PC-3 (cell line): ENCODE results near the gene DUSP5. TPM values are rescaled to one million over a fixed set of nuclear protein-coding genes. Genes with fewer than 3 reads are reported as not detected.
"Not testable (repeated sequence)": the region's sequence is repeated elsewhere in the genome, so short reads cannot be mapped to it uniquely, and the experiment has no call there.

Experiments used
- ATAC-seq: fragments of 200-7000 bp; cut with Tn5 transposase; 2 replicates; pipeline ENCODE4 v1.9.1; 2020; ENCODE audit warnings: mild to moderate bottlenecking, moderate library complexity
- BruUV-seq: library from RNA; stranded (reverse); fragments of 400-500 nt; replicated peaks from 2 replicates; lab custom pipeline; 2021; lab: Mats Ljungman, UMichigan
- CTCF ChIA-PET: fragments of 300-600 bp; sonication (Branson Sonifier 250); formaldehyde crosslinking; loops from one replicate; lab custom pipeline; 2022; ENCODE audit warnings: antibody characterized with exemption; lab: Charles Lee
- POLR2A ChIA-PET: fragments of 300-600 bp; sonication (Branson Sonifier 250); formaldehyde crosslinking; loops from one replicate; lab custom pipeline; 2022; ENCODE audit warnings: antibody characterized with exemption; ENCODE audit not compliant: unreplicated experiment; lab: Charles Lee
- DNase-seq: peaks from one replicate; pipeline ENCODE4 v3.0.0-alpha.2; 2015
- H2AFZ ChIP-seq: fragments of 300-600 bp; sonication (generic); 2 replicates; pipeline ENCODE4 v1.6.0; 2016; ENCODE audit warnings: antibody characterized with exemption, low read length
- H3F3A ChIP-seq: fragments of 300-600 bp; sonication (generic); one replicate; pipeline ENCODE4 v1.6.0; 2017; ENCODE audit warnings: antibody characterized with exemption, low read length, control low read depth, mild to moderate bottlenecking; ENCODE audit not compliant: unreplicated experiment
- H3K27ac ChIP-seq: fragments of 300-600 bp; sonication (generic); 2 replicates; pipeline ENCODE4 v1.5.1; 2016; ENCODE audit warnings: mild to moderate bottlenecking, low read length
- H3K27me3 ChIP-seq: fragments of 300-600 bp; sonication (generic); 2 replicates; pipeline ENCODE4 v1.6.1; 2016; ENCODE audit warnings: low read length, mixed read lengths
- H3K36me3 ChIP-seq: fragments of 300-600 bp; sonication (generic); 2 replicates; pipeline ENCODE4 v1.6.1; 2016; ENCODE audit warnings: low read depth, mixed run types, low read length, mixed read lengths
- H3K4me1 ChIP-seq: fragments of 300-600 bp; sonication (generic); 2 replicates; pipeline ENCODE4 v1.5.1; 2016; ENCODE audit warnings: low read length; ENCODE audit not compliant: insufficient read depth
- H3K4me2 ChIP-seq: fragments of 300-600 bp; sonication (generic); 2 replicates; pipeline ENCODE4 v1.6.0; 2016; ENCODE audit warnings: low read length
- H3K4me3 ChIP-seq: fragments of 300-600 bp; sonication (generic); 2 replicates; pipeline ENCODE4 v1.5.1; 2016; ENCODE audit warnings: mild to moderate bottlenecking, low read length, mixed read lengths
- H3K79me2 ChIP-seq: fragments of 300-600 bp; sonication (generic); 2 replicates; pipeline ENCODE4 v1.6.1; 2017; ENCODE audit warnings: low read length, mixed read lengths
- H3K9ac ChIP-seq: fragments of 300-600 bp; sonication (generic); 2 replicates; pipeline ENCODE4 v1.6.0; 2016; ENCODE audit warnings: mild to moderate bottlenecking, low read length
- H3K9me2 ChIP-seq: fragments of 300-600 bp; sonication (generic); replicated peaks from 2 replicates; pipeline ENCODE4 v1.6.1; 2016; ENCODE audit warnings: mixed run types, low read length, mixed read lengths
- H3K9me3 ChIP-seq: fragments of 300-600 bp; sonication (generic); 2 replicates; pipeline ENCODE4 v1.6.1; 2016; ENCODE audit warnings: low read length, mixed read lengths
- H4K20me1 ChIP-seq: fragments of 300-600 bp; sonication (generic); 2 replicates; pipeline ENCODE4 v1.6.1; 2016; ENCODE audit warnings: low read length, mixed read lengths
- CTCF ChIP-seq: fragments of 300-600 bp; sonication (generic); conservative IDR thresholded peaks from 2 replicates; pipeline ENCODE4 v1.5.1; 2017; ENCODE audit warnings: antibody characterized with exemption, low read depth, mild to moderate bottlenecking, low read length
- EZH2 ChIP-seq: fragments of 300-600 bp; sonication (generic); IDR thresholded peaks from one replicate; pipeline ENCODE4 v1.6.1; 2017; ENCODE audit warnings: antibody characterized with exemption, mild to moderate bottlenecking, low read length; ENCODE audit not compliant: unreplicated experiment
- EZH2phosphoT487 ChIP-seq: fragments of 300-600 bp; sonication (generic); IDR thresholded peaks from 2 replicates; pipeline ENCODE4 v1.6.1; 2018; ENCODE audit warnings: mild to moderate bottlenecking, antibody characterized with exemption, low read length, borderline replicate concordance
- intact Hi-C: fragments of 100-400 bp; cut with micrococcal nuclease; formaldehyde crosslinking; loops from 2 replicates; pipeline ENCODE4 v1.9.0; 2023
- total RNA-seq: library from RNA; depleted of rRNA; stranded (reverse); fragments of >200 nt; gene quantifications from 2 replicates; pipeline ENCODE4 v1.2.3, GENCODE V29; 2014

Gene DUSP5
- total RNA-seq, 1 experiment from 2014 or later: 206 TPM

- Histone ChIP-seq H3K79me2 (no peaks in the 10 kb centered on the region), H2AFZ (no peak overlapping the region), H3K9me3 (no peaks in the 10 kb centered on the region), H3K4me2 (no peak overlapping the region), H3K4me1 (peaks cover 27% of the 10 kb centered on the region), H3F3A (no peaks in the 10 kb centered on the region), H3K9me2 (no peaks in the 10 kb centered on the region), H3K27me3 (no peaks in the 10 kb centered on the region), H4K20me1 (no peaks in the 10 kb centered on the region), H3K9ac (no peak overlapping the region), H3K36me3 (no peaks in the 10 kb centered on the region), H3K27ac (no peak overlapping the region), H3K4me3 (no peak overlapping the region)
- no peak for ATAC-seq
- ChIA-PET CTCF (no interaction called here), POLR2A (interaction anchor here (0.5 kb wide), 1 partner anchor 450 kb away, joined by 3 read pairs; no protein-coding TSS in a partner anchor)
- TF ChIP-seq EZH2phosphoT487 (no peak), CTCF (no peak), EZH2 (no peak)
- intact Hi-C loops: no loop called here
- no peak for DNase-seq
- BruUV-seq: no TSS peak
Measured at GRCh38 chr10:110461088-110461487, 36.6 kb upstream of the DUSP5 start.

DNA sequence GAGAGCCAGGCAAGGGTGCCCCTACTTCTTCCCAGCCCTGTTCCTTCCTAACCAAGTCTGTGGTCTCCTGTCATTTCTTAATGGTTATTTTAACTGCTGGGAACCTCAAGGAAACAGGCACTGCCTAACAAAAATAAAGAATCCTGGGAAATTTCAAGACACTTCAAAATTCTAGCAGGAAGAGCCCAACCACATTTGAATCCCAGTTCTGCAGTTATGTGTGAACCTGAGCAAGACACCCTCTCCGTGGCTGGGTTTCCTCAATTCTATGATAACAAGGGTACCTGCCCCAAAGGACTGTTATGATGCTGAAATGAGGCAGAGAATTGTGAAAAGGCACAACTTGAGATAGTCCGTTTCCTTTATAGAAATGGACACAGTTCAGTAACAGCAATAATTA lies 36.2 kb upstream of the DUSP5 start:
- BruUV-seq: no TSS peak
- Histone ChIP-seq H3K79me2 (no peaks in the 10 kb centered on the region), H3K36me3 (no peaks in the 10 kb centered on the region), H3K27ac (no peak overlapping the region), H2AFZ (no peak overlapping the region), H3K9ac (no peak overlapping the region), H3K27me3 (no peaks in the 10 kb centered on the region), H3K4me3 (no peak overlapping the region), H3F3A (no peaks in the 10 kb centered on the region), H3K4me1 (peaks cover 22% of the 10 kb centered on the region), H4K20me1 (no peaks in the 10 kb centered on the region), H3K9me2 (no peaks in the 10 kb centered on the region), H3K9me3 (no peaks in the 10 kb centered on the region), H3K4me2 (no peak overlapping the region)
- ATAC-seq (no peak), DNase-seq (no peak)
- TF ChIP-seq EZH2phosphoT487: no peak
- TF ChIP-seq EZH2: no peak
- TF ChIP-seq CTCF: no peak
- intact Hi-C loops: no loop called here
- ChIA-PET POLR2A (interaction anchor here (0.5 kb wide), 1 partner anchor 450 kb away, joined by 3 read pairs; no protein-coding TSS in a partner anchor), CTCF (no interaction called here)

DNA sequence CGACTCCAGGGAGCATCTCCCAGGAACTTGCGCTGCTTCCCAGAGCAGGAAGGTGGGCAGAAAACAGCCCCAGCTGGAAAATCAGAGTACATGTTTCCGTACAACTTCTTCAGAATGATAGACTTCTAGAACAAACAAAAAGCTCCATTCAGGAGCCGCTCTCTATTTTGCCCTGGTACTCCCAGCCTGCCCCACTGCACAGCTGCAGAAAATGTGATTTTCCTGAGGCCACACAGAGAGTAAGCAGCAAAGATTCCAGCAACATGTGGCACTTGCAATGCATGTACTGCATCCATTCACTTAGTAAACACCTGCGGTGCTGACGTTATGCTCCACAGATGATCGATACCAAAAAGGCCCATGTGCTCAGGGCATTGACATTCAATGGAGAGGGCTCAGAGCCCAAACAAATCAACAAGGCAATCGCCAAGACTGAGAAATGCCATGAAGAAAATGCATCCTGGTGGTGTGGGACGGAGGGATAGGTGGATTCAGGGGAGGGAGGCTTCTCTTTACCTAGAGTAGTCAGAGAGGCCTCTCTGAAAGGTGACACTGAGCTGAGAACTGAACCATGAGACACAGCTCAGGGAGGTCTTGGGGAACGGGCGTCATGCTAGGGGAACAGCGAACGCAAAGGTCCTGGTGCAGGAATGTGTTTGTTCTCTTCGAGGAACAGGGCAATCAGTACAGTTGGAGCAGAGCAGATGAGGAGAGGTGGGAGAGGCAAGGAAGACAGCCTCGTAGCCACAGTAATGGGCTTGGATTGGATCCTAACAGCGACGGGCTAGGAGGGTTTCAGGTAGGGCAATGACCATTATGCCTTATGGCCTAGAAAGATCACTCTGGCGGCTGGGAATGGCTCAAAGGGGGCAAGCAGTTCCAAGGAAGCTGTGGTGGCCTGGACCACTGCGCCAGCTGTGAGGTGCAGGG lies 35.3 kb upstream of the DUSP5 start:
- intact Hi-C loops: no loop called here
- Histone ChIP-seq H3K9ac (no peak overlapping the region), H3F3A (no peaks in the 10 kb centered on the region), H3K9me2 (no peaks in the 10 kb centered on the region), H3K4me2 (no peak overlapping the region), H2AFZ (no peak overlapping the region), H3K36me3 (no peaks in the 10 kb centered on the region), H4K20me1 (no peaks in the 10 kb centered on the region), H3K27ac (no peak overlapping the region), H3K4me1 (peaks cover 14% of the 10 kb centered on the region), H3K79me2 (no peaks in the 10 kb centered on the region), H3K9me3 (no peaks in the 10 kb centered on the region), H3K4me3 (no peak overlapping the region), H3K27me3 (no peaks in the 10 kb centered on the region)
- no peak for ATAC-seq
- TF ChIP-seq EZH2 (no peak), EZH2phosphoT487 (no peak), CTCF (no peak)
- no peak for DNase-seq
- no TSS peak for BruUV-seq
- POLR2A ChIA-PET: no interaction called here
- CTCF ChIA-PET: no interaction called here

- H3K4me3 ChIP-seq, DNase-seq, H3K36me3 ChIP-seq, intact Hi-C loops, CTCF ChIA-PET, H3K9me2 ChIP-seq, H3K4me2 ChIP-seq, H3K27ac ChIP-seq, H3K9ac ChIP-seq, H3K79me2 ChIP-seq, H3F3A ChIP-seq, H3K27me3 ChIP-seq, POLR2A ChIA-PET, BruUV-seq, ATAC-seq, H3K9me3 ChIP-seq, H4K20me1 ChIP-seq, H3K4me1 ChIP-seq, H2AFZ ChIP-seq: not testable (repeated sequence)
Measured at GRCh38 chr10:110468258-110468657, 29.4 kb upstream of the DUSP5 start.
